HG02938 (cell line): ENCODE results near the gene SMC5.
"Not testable (repeated sequence)": the region's sequence is repeated elsewhere in the genome, so short reads cannot be mapped to it uniquely, and the experiment has no call there.

ENCODE experiments used
- ATAC-seq: cut with Tn5 transposase; IDR thresholded peaks from one replicate; pipeline ENCODE4 v1.9.1; 2021; ENCODE audit warnings: mild to moderate bottlenecking, moderate library complexity; ENCODE audit not compliant: unreplicated experiment

The SMC5 gene

GRCh38 chr9:70258692-70259511 is at the start of gene SMC5:
Gene SMC5, plus strand, starts transcription at chr9:70258978. Its CDS starts 101 bp downstream, at chr9:70259079.
- ATAC-seq, result peak; percentile 77

GRCh38 chr9:70217029-70217428 is 41.7 kb upstream of the SMC5 start:
- no peak for ATAC-seq

GRCh38 chr9:70218767-70219166 is 40.0 kb upstream of the SMC5 start:
- no peak for ATAC-seq

- ATAC-seq, result no peak
Measured at GRCh38 chr9:70220216-70220615, 38.6 kb upstream of the SMC5 start.

- ATAC-seq, result no peak
Measured at GRCh38 chr9:70222354-70222753, 36.4 kb upstream of the SMC5 start.

GRCh38 chr9:70228118-70228517 is 30.7 kb upstream of the SMC5 start:
- no peak for ATAC-seq

GRCh38 chr9:70228611-70229010 is 30.2 kb upstream of the SMC5 start:
- no peak for ATAC-seq

- no peak for ATAC-seq
Measured at GRCh38 chr9:70229026-70229425, 29.8 kb upstream of the SMC5 start.

- no peak for ATAC-seq
Measured at GRCh38 chr9:70229579-70229978, 29.2 kb upstream of the SMC5 start.

- no peak for ATAC-seq
Measured at GRCh38 chr9:70232476-70232875, 26.3 kb upstream of the SMC5 start.

GRCh38 chr9:70234208-70234607 is 24.6 kb upstream of the SMC5 start:
- ATAC-seq, result not testable (repeated sequence)

GRCh38 chr9:70245952-70246351 is 12.8 kb upstream of the SMC5 start:
- not testable (repeated sequence) for ATAC-seq

GRCh38 chr9:70250221-70250620 is 8.6 kb upstream of the SMC5 start:
- no peak for ATAC-seq

GRCh38 chr9:70255486-70255885 is 3.3 kb upstream of the SMC5 start:
- ATAC-seq, result no peak

- ATAC-seq, result no peak
Measured at GRCh38 chr9:70256123-70256551, 2.6 kb upstream of the SMC5 start.

- ATAC-seq, result no peak
Measured at GRCh38 chr9:70257502-70257901, 1.3 kb upstream of the SMC5 start.

GRCh38 chr9:70257991-70258691 is 637 bp upstream of the SMC5 start:
- ATAC-seq, result peak; percentile 41

- no peak for ATAC-seq
Measured at GRCh38 chr9:70259512-70259802, 679 bp downstream of the SMC5 start.

- ATAC-seq, result no peak
Measured at GRCh38 chr9:70260007-70260443, 1.2 kb downstream of the SMC5 start.

GRCh38 chr9:70260606-70261005 is 1.8 kb downstream of the SMC5 start:
- ATAC-seq, result no peak

- no peak for ATAC-seq
Measured at GRCh38 chr9:70261131-70261870, 2.5 kb downstream of the SMC5 start.

- ATAC-seq, result no peak
Measured at GRCh38 chr9:70262366-70262765, 3.6 kb downstream of the SMC5 start.
